ENCODE data around the gene MYO16.
"Not testable (repeated sequence)": the region's sequence is repeated elsewhere in the genome, so short reads cannot be mapped to it uniquely, and the experiment has no call there.

Gene MYO16

DNA sequence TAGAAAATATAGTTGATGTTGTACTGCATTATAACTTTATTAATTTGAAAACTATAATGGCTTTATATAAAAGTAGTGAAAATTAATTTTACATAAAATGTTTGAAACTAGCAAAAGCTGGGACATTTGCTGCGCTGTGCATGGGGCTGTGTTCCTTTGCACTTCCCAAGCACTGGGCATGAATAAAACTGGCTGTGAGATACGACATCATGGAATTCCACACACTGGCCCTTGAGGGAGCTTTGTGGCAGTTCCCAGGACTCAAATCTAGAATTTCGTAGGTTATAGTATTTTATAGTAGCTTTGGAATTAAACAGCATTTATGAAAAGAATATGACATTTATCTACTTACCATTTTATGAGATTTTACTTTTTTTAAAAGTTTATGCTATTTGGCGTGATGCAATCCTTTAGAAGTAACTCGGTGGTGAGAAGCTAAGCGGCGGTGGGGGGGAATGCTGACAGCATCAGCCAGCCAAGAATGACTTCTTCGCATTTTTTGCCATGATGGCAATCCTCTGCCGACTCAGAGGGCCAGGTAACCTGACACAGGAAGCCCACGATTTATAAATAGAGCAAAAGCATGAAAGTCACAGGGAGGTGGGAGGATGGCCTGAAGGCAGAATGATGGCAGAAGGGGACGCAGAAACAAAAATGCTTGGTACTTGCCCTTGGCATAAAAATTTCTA is 553.5 kb downstream of the MYO16 start:
- DNase-seq (ENCODE audit: low read depth in 2 of 2): no peak

DNA sequence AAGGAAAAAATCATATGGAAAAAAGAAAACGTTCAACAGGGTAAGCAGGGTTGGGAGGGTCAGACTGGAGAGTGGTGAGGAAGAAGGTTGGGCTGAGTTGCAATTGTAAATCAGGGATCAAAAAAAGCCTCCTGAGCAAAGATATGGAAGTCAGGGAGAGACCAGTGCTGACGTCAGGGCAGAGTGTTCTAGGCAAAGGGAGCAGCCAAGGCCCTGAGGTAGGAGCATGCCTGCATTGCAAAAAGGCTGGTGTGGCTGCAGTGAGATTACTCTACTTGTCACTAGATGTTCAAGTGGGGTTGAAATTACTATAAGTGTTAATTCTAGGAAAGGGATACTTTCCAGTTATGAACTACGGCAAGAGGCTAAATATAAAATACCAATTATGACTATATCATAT is 562.0 kb downstream of the MYO16 start:
- DNase-seq (ENCODE audit: low read depth in 2 of 2): no peak

DNA sequence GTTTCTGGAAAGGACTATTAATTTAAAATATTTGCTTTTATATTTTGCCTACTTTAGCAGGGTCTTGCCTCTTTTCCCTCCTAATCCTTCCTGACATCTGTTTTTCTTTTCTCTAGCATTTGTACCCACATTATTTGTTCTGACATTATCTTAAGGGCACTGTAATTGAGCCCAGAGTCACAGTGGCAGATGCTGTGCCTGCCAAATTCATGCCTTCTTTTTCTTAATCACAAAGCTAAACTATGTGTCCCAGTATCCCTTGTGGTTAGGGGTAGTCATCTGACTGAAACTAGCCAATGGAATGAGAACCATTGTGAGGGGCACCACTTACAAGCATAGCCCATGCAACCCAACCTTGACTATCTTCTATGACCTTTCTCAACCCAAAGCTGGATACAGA is 562.9 kb downstream of the MYO16 start:
- no peak for DNase-seq (ENCODE audit: low read depth in 2 of 2)

DNA sequence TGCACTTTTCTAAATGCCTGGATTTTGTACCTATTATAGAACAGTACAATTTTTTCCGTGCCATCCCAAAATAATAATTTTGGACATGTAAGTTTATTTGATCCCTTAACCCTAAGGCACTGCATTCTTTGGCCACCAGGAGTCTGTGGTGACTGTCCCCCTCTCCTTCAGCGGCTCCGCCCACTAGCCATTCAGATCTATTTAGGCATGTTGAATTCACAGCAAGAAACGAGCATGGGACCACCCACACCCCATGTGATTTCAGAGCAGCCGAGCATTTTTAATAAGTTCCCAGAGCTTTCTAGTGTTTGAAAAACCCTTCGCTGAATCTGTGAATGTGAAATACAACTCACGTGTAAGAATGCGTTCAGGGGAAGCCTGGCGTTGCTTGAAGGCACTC is 567.5 kb downstream of the MYO16 start:
- no peak for DNase-seq (ENCODE audit: low read depth in 2 of 2)

DNA sequence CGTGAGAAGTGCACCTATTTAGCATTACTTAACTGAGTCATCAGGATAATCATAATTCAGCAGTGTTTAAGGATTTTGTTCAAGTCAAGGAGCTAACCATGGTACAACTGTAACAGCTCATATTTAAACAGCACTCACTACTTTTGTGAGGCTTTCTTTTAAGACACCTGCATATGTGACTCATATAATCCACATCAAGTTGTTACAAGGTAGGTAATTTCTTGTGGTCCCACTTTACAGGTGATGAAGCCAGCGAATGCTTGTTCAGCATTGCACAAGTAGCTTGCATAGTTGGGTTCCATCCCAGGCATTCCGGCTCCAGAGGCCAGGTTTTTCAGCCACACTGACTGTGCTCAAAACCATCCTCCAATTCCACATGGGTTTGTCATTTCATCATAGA is 569.2 kb downstream of the MYO16 start:
- DNase-seq (ENCODE audit: low read depth in 2 of 2): no peak

DNA sequence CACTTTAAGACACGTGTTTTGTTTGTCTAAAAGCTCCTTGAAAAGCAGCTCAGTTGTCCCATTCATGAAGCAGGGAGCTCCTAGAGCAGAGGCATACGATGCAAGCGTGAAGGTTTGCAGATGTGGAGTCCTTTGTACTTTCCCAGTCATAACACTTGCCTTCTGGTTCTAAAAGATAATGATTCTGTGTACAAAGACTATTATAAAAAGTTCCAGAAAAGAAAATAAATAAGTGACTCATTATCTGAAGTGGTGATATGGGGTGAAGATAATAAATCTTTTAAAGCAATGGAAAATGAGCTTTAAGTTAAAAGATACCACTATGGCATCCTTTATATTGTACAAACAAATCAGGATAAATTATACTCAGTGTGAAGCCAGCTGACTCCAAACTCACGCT is 569.9 kb downstream of the MYO16 start:
- no peak for DNase-seq (ENCODE audit: low read depth in 2 of 2)

DNA sequence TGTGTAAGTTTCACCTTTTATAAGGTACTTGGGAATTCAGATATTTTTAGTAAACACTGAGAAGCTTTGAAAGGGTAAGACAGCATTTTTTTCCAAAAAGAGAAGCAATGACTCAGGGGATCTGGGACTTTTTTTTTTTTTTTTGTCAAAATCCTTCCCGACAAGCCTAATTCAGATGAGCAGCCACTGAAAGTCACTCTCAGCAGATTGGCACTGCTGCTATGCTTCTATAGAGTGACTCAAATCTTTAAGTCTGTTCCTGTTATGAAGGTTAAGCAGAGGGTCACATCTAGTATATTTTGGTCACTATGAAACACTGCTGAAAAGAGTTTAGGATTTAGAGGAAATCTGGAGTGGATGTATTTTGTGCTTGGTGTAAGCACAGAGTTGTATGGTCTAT is 571.1 kb downstream of the MYO16 start:
- DNase-seq (ENCODE audit: low read depth in 2 of 2): no peak

DNA sequence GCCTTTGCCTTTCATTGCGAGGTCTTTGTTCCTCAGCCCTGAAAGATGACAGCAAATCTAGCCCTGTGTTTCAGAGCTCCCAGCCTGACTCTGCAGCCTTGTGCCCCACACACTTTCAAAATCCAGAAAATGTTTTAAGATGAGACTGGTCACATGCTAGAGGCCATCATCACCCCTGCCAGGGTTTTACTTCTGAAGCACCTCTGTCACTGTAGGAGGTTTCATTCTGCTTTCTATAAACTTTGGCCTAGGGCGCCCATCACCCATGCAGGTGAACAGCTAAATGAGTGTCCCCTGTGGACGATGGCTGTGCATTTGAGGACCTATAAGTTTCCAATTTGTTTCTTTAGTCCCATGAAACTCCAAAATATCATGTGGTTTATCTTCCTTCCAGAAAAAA is 574.2 kb downstream of the MYO16 start:
- no peak for DNase-seq (ENCODE audit: low read depth in 2 of 2)

DNA sequence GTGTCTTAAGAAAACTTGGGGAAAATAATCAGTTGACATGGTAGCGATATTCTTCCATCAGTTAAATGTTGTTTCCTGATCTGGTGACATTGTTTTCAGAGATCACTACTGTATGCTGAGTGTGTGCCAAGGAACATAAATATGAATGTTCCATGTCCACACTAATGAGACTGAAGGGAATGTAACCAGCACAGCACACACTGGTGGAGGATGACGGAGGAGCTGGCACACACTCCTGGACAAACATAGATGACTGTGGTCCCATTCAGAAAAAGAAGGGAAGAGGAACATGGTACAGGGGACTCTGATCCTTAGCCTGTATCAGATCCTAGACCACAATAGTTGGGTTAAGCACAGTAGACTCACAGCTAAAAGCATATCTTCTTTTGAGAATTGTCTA is 574.8 kb downstream of the MYO16 start:
- DNase-seq (ENCODE audit: low read depth in 2 of 2): no peak

DNA sequence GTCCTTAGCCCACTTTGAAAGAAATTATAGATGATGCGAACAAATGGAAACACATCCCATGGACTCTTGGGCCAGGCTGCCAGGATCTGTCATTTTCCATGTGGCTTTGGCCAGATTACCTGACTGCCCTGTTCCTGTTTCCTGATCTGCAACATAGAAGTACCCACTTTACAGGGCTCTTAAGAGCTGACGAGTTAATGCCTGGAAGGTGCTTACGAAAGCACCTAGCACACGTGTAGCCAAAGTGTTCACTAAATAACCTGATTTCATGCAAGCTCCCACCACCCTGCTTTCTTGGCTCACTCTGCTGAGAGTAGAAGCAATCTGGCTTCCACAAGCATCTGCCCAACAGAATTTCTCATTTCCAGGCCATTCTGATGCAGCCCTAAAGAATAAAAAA is 575.2 kb downstream of the MYO16 start:
- no peak for DNase-seq (ENCODE audit: low read depth in 2 of 2)

DNA sequence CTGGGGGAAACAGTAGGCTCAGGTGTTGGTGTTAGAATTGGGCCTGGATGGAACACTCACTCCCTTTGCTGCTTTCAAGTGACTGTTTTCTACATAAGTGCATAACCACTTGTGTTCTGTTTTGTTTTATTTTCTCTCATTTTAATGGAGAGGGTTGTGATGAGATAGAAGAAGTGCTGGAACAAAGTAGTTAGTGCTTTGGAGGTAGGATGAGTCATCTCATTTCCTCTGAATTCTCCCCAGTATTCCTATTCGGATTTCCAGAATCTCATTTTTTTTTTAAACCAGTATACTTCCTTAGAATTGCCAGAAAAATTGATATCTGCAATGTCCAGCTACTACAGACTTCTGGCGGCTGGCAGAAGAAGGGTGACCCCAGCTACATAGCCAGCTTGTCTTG is 575.9 kb downstream of the MYO16 start:
- DNase-seq (ENCODE audit: low read depth in 2 of 2): no peak

DNA sequence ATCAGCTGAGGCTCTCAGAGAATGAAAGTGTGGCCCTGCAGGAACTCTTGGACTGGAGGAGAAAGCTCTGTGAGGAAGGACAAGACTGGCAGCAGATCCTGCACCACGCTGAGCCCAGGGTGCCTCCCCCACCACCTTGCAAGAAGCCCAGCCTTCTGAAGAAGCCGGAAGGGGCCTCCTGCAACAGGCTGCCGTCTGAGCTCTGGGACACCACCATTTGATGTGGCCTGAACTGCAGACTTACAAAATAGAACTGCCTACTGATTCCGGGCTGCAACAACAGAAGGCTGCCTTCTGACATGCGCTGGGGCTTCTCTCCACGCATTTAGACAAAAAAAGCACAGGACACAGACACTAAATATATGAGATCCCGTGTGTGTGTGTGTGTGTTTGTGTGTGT is 577.2 kb downstream of the MYO16 start:
- no peak for DNase-seq (ENCODE audit: low read depth in 2 of 2)

DNA sequence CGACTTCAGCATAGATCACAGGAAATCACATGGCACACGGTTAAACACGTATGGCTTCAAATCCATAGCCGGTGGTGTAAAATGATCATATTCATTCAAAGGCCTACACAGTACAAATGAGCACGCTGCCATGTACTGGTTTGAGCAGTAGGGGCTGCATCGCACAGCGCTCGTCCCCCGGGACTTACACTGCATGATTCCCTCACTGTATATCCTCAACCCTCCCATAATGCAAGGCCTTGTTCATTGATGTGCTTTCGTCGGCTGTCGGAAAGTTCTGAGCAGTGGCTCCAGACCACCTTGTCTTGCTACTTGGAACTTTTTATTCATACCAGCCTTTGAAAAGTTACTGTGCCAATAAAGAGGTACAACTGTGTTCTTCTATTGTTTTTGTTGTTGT is 578.2 kb downstream of the MYO16 start:
- DNase-seq (ENCODE audit: low read depth in 2 of 2): no peak

DNA sequence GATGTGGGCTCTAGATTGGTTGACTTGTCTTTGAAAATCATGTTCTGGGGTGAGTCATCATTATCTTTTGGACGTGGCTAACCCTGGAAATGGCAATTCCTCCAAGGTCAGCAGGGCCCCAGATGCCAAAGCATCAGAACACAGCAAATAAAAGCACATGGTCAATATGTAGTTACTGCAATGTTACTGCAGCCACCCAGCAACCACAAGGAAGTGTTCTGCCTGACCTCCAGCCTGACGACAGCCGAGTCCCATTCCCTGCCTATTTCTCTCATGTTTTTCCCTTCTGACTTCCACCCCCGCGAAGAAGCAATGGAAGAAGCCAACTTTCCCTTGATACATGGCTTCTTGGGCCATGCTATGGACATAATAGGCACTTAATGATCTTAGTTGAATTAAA is 579.1 kb downstream of the MYO16 start:
- DNase-seq (ENCODE audit: low read depth in 2 of 2): no peak

DNA sequence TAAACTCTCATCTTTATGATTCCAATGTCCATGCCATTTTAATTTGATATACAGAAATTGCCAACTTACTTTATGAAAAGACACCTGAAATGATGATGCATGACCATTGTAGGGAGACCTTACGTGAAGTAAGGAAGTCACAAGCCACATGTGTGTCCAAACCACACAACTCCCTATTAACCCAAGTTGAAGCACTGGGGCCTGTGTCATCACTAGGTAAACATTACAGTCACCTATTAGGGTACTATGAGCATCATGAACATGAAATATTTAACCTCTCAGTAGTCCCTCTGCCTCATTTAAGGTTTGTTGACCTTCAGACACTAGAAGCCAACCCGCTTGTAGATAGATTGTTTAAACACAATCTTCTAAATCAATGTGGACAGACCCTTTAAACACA is 580.1 kb downstream of the MYO16 start:
- DNase-seq (ENCODE audit: low read depth in 2 of 2): no peak

DNA sequence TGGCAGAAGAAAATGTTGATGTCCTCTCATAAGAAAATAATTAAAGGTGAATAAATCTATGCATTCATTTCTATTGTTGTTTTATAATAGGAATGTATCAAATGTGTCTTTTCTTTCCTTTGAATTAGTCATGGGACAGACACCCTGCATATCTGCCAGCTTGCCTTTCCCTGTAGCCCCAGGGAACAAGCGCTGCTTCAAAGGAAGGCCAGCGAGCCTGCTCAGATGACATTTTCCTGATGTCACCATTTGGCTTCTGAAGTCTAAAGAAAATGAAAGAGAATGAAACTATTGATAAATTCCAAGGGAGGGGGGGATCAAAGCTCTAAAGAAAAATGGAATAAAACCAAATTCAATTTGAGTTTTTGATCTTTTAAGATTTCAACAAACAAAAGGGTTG is 582.2 kb downstream of the MYO16 start:
- no peak for DNase-seq (ENCODE audit: low read depth in 2 of 2)

DNA sequence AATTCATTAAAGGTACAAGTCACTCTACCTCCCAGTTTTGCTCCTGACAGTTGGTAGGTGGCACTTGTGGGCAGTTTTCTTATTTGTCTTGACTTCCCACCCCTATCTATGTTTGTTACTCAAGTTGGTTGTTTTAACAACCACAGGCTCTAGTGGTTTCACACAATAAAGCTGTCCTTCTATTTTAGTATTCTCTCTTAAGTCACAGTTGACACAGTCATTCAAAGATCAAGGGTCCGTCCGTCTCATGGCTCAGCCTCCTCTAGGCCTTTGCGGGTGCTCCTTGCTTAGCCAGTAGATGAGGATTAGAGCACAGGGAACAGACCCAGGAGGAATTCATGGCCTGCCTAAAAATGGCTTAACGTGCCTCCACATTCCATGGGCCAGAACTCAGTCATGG is 583.2 kb downstream of the MYO16 start:
- no peak for DNase-seq (ENCODE audit: low read depth in 2 of 2)

DNA sequence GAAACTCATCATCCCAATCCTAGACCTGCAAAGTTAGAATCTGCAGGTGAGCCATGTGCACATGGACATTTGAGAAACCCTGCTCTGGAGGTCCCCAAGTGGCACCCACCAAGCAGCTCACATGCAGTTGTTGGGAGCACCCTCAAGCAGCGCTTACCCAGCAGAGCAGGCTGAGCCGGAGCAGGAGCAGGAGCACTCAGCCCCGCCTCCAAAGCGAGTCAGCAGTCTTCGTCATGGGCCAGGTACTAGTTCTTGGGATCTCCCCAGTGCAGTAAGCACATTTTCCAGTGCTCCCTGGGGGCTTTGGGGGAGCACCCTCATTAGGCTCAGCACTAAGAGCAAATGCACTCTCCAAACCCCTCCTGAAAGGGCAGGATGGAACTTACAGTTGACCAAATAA is 584.3 kb downstream of the MYO16 start:
- DNase-seq (ENCODE audit: low read depth in 2 of 2): no peak

DNA sequence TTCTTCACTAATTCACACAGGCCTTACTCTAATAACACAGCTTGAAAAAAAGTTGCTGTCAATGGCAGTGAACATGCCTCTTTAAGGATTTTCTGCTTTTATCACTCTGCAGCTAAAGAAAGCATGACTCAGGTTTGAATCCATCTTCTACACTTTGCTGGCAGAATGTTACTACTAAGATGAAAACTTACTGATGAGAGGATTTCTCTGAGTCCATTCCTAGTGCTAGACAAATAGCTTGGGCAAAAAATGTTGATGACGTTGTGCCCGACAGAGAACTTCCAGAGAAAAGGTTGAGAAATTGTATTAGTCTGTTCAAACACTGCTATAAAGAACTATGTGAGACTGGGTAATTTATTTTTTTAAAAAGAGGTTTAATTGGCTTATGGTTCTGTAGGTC is 585.0 kb downstream of the MYO16 start:
- no peak for DNase-seq (ENCODE audit: low read depth in 2 of 2)

DNA sequence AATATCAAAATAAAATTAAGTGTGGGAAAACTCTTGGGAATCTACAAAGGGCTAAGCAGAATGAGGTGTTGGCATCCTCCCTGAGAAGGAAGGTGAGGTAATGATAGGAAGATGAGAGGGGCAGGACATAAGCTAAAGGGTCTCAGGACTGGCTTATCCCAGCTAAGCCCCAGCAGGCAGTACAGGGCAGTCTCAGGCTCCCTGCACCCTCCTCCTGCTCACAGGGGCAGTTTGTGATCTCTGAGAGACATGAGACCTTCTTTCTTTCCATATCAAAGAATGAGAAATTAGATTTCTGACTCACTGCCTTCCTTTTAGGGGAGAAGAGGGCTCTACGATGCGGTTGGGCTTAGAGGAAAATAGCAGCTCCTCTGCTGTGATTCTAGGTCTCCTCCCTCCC is 586.0 kb downstream of the MYO16 start:
- DNase-seq (ENCODE audit: low read depth in 2 of 2): no peak

DNA sequence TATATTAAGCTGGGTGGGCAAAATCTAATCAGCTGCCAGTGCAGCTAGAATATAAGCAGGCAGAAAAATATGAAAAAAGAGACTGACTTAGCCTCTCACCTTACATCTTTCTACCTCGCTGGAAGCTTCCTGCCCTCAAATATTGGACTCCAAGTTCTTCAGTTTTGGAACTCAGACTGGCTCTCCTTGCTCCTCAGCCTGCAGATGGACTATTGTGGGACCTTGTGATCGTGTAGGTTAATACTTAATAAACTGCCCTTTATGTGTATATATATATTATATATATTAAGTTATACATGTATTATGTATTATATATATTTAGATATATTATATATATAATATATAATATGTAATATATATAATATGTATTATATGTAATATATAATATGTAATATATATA is 588.1 kb downstream of the MYO16 start:
- not testable (repeated sequence) for DNase-seq (ENCODE audit: low read depth in 2 of 2)

DNA sequence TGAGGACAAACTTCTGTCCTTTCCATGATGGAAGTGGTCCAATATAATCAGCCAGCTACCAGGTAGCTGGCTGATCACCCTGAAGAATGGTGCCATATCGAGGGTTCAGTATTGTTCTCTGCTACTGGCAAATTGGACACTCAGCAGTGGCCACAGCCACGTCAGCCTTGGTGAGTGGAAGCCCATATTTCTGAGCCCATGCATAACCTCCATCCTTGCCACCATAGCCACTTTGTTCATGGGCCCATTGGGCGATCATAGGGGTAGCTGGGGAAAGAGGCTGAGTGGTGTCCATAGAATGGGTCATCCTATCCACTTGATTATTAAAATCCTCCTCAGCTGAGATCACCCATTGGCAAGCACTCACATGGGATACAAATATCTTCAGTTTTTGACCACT is 591.2 kb downstream of the MYO16 start:
- DNase-seq (ENCODE audit: low read depth in 2 of 2): no peak

DNA sequence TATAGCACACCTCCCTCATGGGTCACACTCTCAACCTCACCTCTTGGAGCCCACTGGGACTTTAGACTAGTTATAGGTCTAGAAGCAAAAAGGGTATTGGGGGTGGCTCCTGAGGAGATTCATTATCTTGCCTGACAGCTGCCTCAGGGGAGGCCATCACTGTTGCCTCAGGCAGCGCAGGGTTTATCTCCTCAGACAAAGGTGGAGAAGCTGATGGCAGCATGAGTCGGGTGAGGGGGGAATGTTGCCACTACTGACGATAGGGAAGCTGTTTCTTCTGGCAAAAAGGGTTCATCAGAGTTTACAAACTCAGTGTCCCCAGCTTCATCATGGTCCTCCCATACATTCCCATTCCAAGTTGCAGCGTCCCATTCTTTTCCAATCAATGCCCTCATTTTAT is 594.6 kb downstream of the MYO16 start:
- no peak for DNase-seq (ENCODE audit: low read depth in 2 of 2)

DNA sequence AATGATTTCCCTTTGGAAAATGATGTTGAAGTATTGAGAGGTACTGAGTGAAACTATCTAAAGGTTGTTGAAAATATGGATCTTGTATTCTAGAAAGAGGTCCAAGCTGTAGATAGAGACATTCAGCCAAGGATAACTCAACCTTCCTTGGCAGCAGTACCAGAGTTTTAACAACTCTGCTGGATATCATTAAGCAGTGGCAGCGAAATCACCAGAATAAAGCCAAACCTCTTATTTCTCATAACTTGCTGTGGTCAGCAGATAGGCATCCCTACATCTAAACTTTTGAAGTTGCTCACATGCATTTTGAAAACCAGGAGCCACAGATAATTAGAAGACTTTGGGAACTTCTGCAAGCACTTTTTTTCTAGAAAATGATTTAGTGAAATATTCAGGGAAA is 597.2 kb downstream of the MYO16 start:
- no peak for DNase-seq (ENCODE audit: low read depth in 2 of 2)
